Epithelial cell of esophagus (primary cell): ENCODE results near the gene DBI.

ENCODE experiments used
- DNase-seq: peaks from one replicate; pipeline ENCODE4 v3.0.0; 2010; ENCODE audit warnings: low read depth
- H3K4me3 ChIP-seq: 2 replicates; pipeline ENCODE4 v1.5.1; 2011; ENCODE audit warnings: mild to moderate bottlenecking, low read length, control low read depth
- TF ChIP-seq, protein P1 (sequence below): IDR thresholded peaks from 2 replicates; pipeline ENCODE4 v1.5.1; 2011; ENCODE audit warnings: low read depth, mild to moderate bottlenecking, low read length, control low read depth, inconsistent platforms; ENCODE audit not compliant: insufficient read depth; ENCODE audit errors: missing control alignments

Gene DBI

DNA sequence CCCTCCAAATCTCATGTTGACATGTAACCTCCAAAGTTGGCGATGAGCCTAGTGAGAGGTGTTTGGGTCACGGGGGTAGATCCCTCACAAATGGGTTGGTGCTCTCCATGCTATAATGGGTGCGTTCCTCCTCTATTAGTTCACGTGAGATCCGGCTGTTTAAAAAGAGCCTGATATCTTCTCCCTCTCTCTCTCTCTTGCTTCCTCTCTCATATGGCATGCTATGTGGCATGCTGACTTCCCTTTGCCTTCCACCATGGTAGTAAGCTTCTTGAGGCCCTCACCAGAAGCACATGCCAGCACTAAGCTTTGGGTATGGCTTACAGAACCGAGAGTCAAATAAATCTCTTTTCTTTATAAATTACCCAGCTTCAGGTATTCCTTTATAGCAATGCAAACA, 39.3 kb upstream of the DBI start:
- DNase-seq = no peak
- no peak overlapping the region for H3K4me3 ChIP-seq
- TF ChIP-seq, protein P1, sequence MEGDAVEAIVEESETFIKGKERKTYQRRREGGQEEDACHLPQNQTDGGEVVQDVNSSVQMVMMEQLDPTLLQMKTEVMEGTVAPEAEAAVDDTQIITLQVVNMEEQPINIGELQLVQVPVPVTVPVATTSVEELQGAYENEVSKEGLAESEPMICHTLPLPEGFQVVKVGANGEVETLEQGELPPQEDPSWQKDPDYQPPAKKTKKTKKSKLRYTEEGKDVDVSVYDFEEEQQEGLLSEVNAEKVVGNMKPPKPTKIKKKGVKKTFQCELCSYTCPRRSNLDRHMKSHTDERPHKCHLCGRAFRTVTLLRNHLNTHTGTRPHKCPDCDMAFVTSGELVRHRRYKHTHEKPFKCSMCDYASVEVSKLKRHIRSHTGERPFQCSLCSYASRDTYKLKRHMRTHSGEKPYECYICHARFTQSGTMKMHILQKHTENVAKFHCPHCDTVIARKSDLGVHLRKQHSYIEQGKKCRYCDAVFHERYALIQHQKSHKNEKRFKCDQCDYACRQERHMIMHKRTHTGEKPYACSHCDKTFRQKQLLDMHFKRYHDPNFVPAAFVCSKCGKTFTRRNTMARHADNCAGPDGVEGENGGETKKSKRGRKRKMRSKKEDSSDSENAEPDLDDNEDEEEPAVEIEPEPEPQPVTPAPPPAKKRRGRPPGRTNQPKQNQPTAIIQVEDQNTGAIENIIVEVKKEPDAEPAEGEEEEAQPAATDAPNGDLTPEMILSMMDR = no peak

DNA sequence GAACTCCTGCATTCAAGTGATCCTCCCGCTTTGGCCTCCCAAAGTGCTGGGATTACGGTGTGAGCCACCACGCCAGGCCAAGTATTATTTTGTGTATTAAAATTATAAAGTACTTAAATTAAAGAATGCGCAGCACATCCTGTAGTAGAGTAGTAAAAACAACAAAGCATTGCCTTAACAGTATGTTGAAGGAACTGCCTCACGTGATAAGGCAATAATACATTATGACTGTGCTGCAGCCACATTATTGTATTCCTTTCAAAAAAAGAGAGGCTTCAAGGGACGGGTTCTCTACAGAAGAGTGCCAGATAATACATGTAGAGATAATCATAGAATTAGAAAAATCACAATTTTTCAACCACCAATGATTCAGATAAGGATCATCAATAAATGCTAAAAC, 33.8 kb upstream of the DBI start:
- TF ChIP-seq, protein P1 = no peak
- DNase-seq = no peak
- no peak overlapping the region for H3K4me3 ChIP-seq

GRCh38 chr2:119333360-119333759, 33.4 kb upstream of the DBI start:
- TF ChIP-seq, protein P1 = no peak
- peak; percentile 80 for DNase-seq

GRCh38 chr2:119333833-119334232, 32.9 kb upstream of the DBI start:
- TF ChIP-seq, protein P1 = no peak
- no peak overlapping the region for H3K4me3 ChIP-seq

More at GRCh38 chr2:119333360-119333759, 33.4 kb upstream of the DBI start:
- no peak overlapping the region for H3K4me3 ChIP-seq

GRCh38 chr2:119337749-119338148, 29.0 kb upstream of the DBI start:
- DNase-seq = no peak
- TF ChIP-seq, protein P1 = no peak
- H3K4me3 ChIP-seq = no peak overlapping the region

More at GRCh38 chr2:119333833-119334232, 32.9 kb upstream of the DBI start:
- no peak for DNase-seq

DNA sequence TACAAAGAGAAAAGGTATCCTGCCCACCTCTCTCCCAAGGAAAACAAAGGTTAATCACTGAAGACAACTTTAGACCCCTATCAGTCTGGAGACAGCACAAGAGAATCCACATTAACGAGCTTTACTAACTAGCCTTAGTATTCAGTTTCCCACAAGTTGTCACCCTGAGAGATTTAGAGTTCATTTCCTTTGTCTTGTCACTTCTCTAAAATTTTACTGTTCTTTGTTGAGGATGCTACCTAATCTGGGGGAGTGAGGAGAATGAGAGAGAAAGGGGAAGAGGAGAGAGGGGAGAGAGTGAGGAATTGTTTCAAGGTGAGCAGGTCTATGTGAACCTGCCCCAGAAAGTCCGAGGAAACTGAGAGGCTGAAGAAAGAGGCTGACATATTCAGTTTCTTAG, 28.5 kb upstream of the DBI start:
- TF ChIP-seq, protein P1 = no peak
- H3K4me3 ChIP-seq = no peak overlapping the region
- no peak for DNase-seq

DNA sequence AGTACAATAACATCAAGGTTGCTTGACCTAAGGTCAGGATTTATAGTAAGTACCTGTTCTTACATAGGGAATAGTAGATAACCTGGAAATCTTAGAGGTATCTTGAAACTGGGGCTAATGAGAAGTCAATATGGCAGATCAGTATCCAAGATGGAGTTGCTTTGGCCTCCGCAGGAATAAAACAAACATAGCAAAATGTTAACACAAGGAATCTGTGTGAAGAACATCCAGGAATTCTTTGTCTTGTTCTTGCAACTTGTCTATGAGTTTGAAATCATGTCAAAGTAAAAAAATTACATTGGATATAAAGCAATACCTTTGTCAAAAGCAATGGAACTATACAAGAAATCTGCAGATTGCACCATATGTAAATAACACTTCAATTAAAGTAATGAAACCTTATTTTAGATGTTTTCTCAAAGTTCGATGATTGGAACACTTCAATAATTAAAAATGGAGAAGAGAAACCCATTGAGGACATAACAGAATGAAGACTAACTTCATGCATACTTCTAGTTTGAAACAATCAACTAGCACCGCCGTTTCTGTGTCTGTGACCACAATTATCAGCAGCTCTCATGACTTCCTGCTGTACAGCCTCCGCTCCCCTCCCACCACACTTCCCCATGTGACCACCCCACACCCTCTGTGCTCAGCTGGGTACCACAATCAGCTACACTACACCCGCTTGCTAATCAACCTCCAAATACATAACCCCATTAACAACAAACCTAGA, 27.8 kb upstream of the DBI start:
- TF ChIP-seq, protein P1 = no peak
- DNase-seq = no peak
- no peak overlapping the region for H3K4me3 ChIP-seq
